ENCODE measurements around the gene ZNF182. TPM values are rescaled to one million over a fixed set of nuclear protein-coding genes. Genes with fewer than 3 reads are reported as not detected.

ZNF182 gene
- 3.0 to 4.0 TPM (median 3.7 TPM) in 5 replicates for total RNA-seq (2022; extraction: Qiagen RNA extraction)

DNA sequence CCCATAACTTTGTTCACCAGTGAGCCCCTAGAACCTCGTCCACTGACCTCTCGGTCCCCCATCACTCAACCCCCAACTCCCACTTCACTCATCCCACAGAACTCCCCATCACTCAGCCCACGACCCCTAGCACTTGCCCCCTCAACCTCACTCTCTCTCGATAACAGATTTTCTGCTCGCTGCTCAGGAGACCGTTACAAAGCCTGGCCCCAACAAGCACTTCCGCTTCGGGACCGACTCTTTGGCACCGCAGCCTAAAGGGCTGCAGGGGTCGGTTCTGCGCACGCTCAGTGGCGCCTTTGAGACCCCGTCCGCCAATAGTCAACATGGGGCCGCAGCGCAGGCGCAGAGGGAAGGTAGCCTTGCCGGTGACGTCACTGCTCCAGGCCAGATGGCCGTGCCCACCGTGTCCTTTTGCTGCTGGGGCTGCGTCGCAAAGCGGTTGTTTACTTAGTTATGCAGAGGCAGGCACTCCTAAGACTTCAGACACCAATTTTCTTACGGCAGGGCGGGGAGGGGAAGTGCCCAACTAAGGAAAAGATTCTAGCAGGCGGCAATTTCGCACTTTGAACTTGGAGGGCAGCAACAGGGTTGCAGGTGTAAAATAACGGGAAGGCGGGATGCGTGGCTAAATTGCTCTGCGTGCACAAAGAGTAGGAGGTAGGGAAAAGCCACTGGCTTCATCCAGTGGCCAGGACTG lies at the start of gene ZNF182:
Gene ZNF182, minus strand, starts transcription at position 232 of the 700 bp plus-strand sequence. CDS start 1,380 bp downstream, outside the sequence.

DNA sequence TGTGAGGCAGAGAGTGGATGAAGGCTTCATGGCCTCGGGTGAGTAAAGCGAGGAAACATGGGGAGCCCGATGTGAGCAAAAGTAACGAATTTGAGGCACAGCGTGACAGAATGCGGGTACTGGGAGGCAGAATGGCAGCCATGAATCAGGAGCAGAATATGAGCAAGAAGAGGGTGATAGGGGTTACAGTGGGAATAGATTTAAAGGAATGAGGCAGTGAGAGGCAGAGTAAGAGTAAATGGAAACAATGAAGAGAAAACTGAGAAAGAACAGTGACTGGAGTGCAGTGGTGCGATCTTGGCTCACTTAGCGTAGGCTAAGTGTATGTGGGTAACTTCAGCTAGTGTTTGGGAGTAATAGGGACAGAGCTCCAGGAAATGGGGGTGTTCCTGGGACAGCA lies 2.9 kb upstream of the ZNF182 start, which contains the start of gene SPACA5:
Gene SPACA5, plus strand, starts transcription at position 301 of the 400 bp plus-strand sequence. CDS start 815 bp downstream, outside the sequence.

Other genes starting within 250 kb of the ZNF182 start
- gene ZNF81, start 167.1 kb downstream of the ZNF182 start, total RNA-seq (2022; extraction: Qiagen RNA extraction): 3.0 to 7.5 TPM (median 5.8 TPM) in 5 replicates
- gene SPACA5, start 3.0 kb upstream of the ZNF182 start, total RNA-seq (2022; extraction: Qiagen RNA extraction): not detected in 5 replicates
- 0.12 to 0.42 TPM (median 0.27 TPM) in 5 replicates for gene ZNF630, start 67.7 kb upstream of the ZNF182 start, total RNA-seq (2022; extraction: Qiagen RNA extraction)
- gene SPACA5B, start 126.6 kb upstream of the ZNF182 start, total RNA-seq (2022; extraction: Qiagen RNA extraction): not detected in 5 replicates
- not detected in 5 replicates for gene SSX5, start 192.8 kb upstream of the ZNF182 start, total RNA-seq (2022; extraction: Qiagen RNA extraction)

All from A549 treated with Mapracorat at 1 μM for 4 hours (cell line).